Measurements from ENCODE around the gene PSMB2. TPM values are rescaled to one million over a fixed set of nuclear protein-coding genes. Genes with fewer than 3 reads are reported as not detected.

PSMB2 gene
- total and polyA plus RNA-seq, 7 experiments from 2014 or later = 20.4 to 93.5 (median 26.2) TPM

GRCh38 chr1:35557118-35557610 is 84.2 kb downstream of the PSMB2 start, which contains the start of gene KIAA0319L:
KIAA0319L (minus strand) TSS chr1:35557403; CDS start chr1:35554491, 2,912 bp downstream.
- peak in 2 of 9 donors; percentile 22 to 46 for DNase-seq
- peaks cover 16 to 19% of the 10 kb centered on the region in 2 donors for H3K4me1 ChIP-seq (ENCODE audit: control insufficient read depth in 2 of 2, insufficient read depth in 2 of 2, low read length in 2 of 2)

GRCh38 chr1:35556484-35557117 is 84.7 kb downstream of the PSMB2 start:
- Mint-ChIP-seq H3K27me3 (no peaks in the 10 kb centered on the region), H3K4me3 (peak overlapping the region; percentile 90 to 99 (median 96)), H3K9me3 (no peaks in the 10 kb centered on the region), H3K4me1 (peaks cover 39 to 73% (median 55%) of the 10 kb centered on the region in 7 donors), H3K27ac (peak overlapping the region; percentile 33 to 98 (median 90)), H3K36me3 (peaks cover 0 to 19% (median 13%) of the 10 kb centered on the region in 5 donors)
- no peaks in the 10 kb centered on the region for H3K27me3 ChIP-seq (ENCODE audit: control insufficient read depth in 2 of 2, insufficient read depth in 2 of 2, low read length in 2 of 2)
- ATAC-seq (no peak), DNase-seq (no peak)
- ChIA-PET CTCF (interaction anchor here (0.9 to 2.0 kb wide), 8 partner anchors 8 to 159 kb away, joined by 3 to 8 read pairs (median 5); no protein-coding TSS in a partner anchor), POLR2A (interaction anchor here (0.7 to 3.0 kb wide), 12 partner anchors 8 to 364 kb away, joined by 3 to 21 read pairs (median 4); partner anchors contain the start of genes CLSPN and SFPQ)
- H3K36me3 ChIP-seq (ENCODE audit: control insufficient read depth in 2 of 3, insufficient read depth in 3 of 3, low read length in 3 of 3) = peaks cover 0 to 23% (median 0%) of the 10 kb centered on the region in 3 experiments
- H3K4me3 ChIP-seq (ENCODE audit: low read length) = peak overlapping the region; percentile 87
- H3K9me3 ChIP-seq (ENCODE audit: control insufficient read depth in 2 of 3, low read length in 3 of 3) = no peaks in the 10 kb centered on the region
- H3K4me1 ChIP-seq (ENCODE audit: control insufficient read depth in 2 of 2, insufficient read depth in 2 of 2, low read length in 2 of 2) = peaks cover 16 to 19% of the 10 kb centered on the region in 2 donors
- intact Hi-C loops (cut with micrococcal nuclease) = loop anchor here (1.0 to 5.0 kb wide), 14 partner anchors 17 to 698 kb away; partner anchors contain the start of genes PSMB2 (in 2 of the 2), SFPQ (in 2 of the 2), ADPRS (in 1 of the 2) and AGO3 (in 1 of the 2)
- H3K27ac ChIP-seq (ENCODE audit: low read depth, low read length) = peak overlapping the region; percentile 77

More at GRCh38 chr1:35557118-35557610, 84.2 kb downstream of the PSMB2 start, which contains the start of gene KIAA0319L:
- Mint-ChIP-seq H3K9me3 (no peaks in the 10 kb centered on the region), H3K27ac (peak within 1 kb of the TSS; percentile 89 to 98 (median 93)), H3K36me3 (peaks cover 0 to 15% (median 8%) of the 10 kb centered on the region in 5 donors), H3K27me3 (no peaks in the 10 kb centered on the region), H3K4me3 (peak within 1 kb of the TSS; percentile 90 to 99 (median 96)), H3K4me1 (peaks cover 40 to 73% (median 53%) of the 10 kb centered on the region in 7 donors)
- Histone ChIP-seq H3K27me3 (ENCODE audit: control insufficient read depth in 2 of 2, insufficient read depth in 2 of 2, low read length in 2 of 2) (no peaks in the 10 kb centered on the region), H3K9me3 (ENCODE audit: control insufficient read depth in 2 of 3, low read length in 3 of 3) (no peaks in the 10 kb centered on the region), H3K4me3 (ENCODE audit: low read length) (peak within 1 kb of the TSS; percentile 87), H3K27ac (ENCODE audit: low read depth, low read length) (peak within 1 kb of the TSS; percentile 77), H3K36me3 (ENCODE audit: control insufficient read depth in 2 of 3, insufficient read depth in 3 of 3, low read length in 3 of 3) (peaks cover 0 to 19% (median 0%) of the 10 kb centered on the region in 3 experiments)
- peak; percentile 81 for ATAC-seq
- POLR2A ChIA-PET = interaction anchor here (0.6 to 3.0 kb wide), 16 partner anchors 8 to 364 kb away, joined by 3 to 21 read pairs (median 4); partner anchors contain the start of genes AGO1, CLSPN and SFPQ
- CTCF ChIA-PET = interaction anchor here (1.3 to 2.0 kb wide), 5 partner anchors 12 to 159 kb away, joined by 3 to 8 read pairs (median 5); no protein-coding TSS in a partner anchor
- intact Hi-C loops (cut with micrococcal nuclease) = loop anchor here (1.0 to 5.0 kb wide), 14 partner anchors 18 to 698 kb away; partner anchors contain the start of genes PSMB2 (in 2 of the 2), SFPQ (in 2 of the 2), ADPRS (in 1 of the 2) and AGO3 (in 1 of the 2)

GRCh38 chr1:35555601-35556477 is 85.5 kb downstream of the PSMB2 start:
- Histone ChIP-seq H3K36me3 (ENCODE audit: control insufficient read depth in 2 of 3, insufficient read depth in 3 of 3, low read length in 3 of 3) (peaks cover 0 to 29% (median 0%) of the 10 kb centered on the region in 3 experiments), H3K27ac (ENCODE audit: low read depth, low read length) (peak overlapping the region; percentile 77), H3K4me3 (ENCODE audit: low read length) (no peak overlapping the region), H3K27me3 (ENCODE audit: control insufficient read depth in 2 of 2, insufficient read depth in 2 of 2, low read length in 2 of 2) (no peaks in the 10 kb centered on the region), H3K4me1 (ENCODE audit: control insufficient read depth in 2 of 2, insufficient read depth in 2 of 2, low read length in 2 of 2) (peaks cover 16 to 19% of the 10 kb centered on the region in 2 donors), H3K9me3 (ENCODE audit: control insufficient read depth in 2 of 3, low read length in 3 of 3) (no peaks in the 10 kb centered on the region)
- intact Hi-C loops (cut with micrococcal nuclease) = loop anchor here (2.0 to 5.0 kb wide), 7 partner anchors 21 to 697 kb away; partner anchors contain the start of genes SFPQ (in 2 of the 2), ADPRS (in 1 of the 2), AGO3 (in 1 of the 2) and SMIM12 (in 1 of the 2)
- no peak for DNase-seq
- ATAC-seq = no peak
- ChIA-PET CTCF (interaction anchor here (0.9 to 2.0 kb wide), 8 partner anchors 9 to 160 kb away, joined by 3 to 8 read pairs (median 5); no protein-coding TSS in a partner anchor), POLR2A (interaction anchor here (0.7 to 3.0 kb wide), 6 partner anchors 9 to 104 kb away, joined by 4 to 21 read pairs (median 4); no protein-coding TSS in a partner anchor)
- Mint-ChIP-seq H3K27ac (peak overlapping the region; percentile 33 to 98 (median 90)), H3K4me3 (peak overlapping the region; percentile 90 to 99 (median 96)), H3K4me1 (peaks cover 35 to 67% (median 50%) of the 10 kb centered on the region in 7 donors), H3K27me3 (no peaks in the 10 kb centered on the region), H3K36me3 (peaks cover 0 to 18% (median 13%) of the 10 kb centered on the region in 5 donors), H3K9me3 (no peaks in the 10 kb centered on the region)

GRCh38 chr1:35555212-35555584 is 86.1 kb downstream of the PSMB2 start:
- intact Hi-C loops (cut with micrococcal nuclease) = loop anchor here in 1 of 2 donors (5.0 kb wide), 1 partner anchor 532 kb away; the partner anchor contains the start of gene ADPRS
- Histone ChIP-seq H3K27me3 (ENCODE audit: control insufficient read depth in 2 of 2, insufficient read depth in 2 of 2, low read length in 2 of 2) (no peaks in the 10 kb centered on the region), H3K36me3 (ENCODE audit: control insufficient read depth in 2 of 3, insufficient read depth in 3 of 3, low read length in 3 of 3) (peaks cover 0 to 29% (median 0%) of the 10 kb centered on the region in 3 experiments), H3K27ac (ENCODE audit: low read depth, low read length) (no peak overlapping the region), H3K9me3 (ENCODE audit: control insufficient read depth in 2 of 3, low read length in 3 of 3) (no peaks in the 10 kb centered on the region), H3K4me1 (ENCODE audit: control insufficient read depth in 2 of 2, insufficient read depth in 2 of 2, low read length in 2 of 2) (peaks cover 16 to 19% of the 10 kb centered on the region in 2 donors), H3K4me3 (ENCODE audit: low read length) (no peak overlapping the region)
- peak overlapping the region; percentile 9 to 99 (median 94) for H3K4me3 Mint-ChIP-seq
- peaks cover 35 to 67% (median 51%) of the 10 kb centered on the region in 7 donors for H3K4me1 Mint-ChIP-seq
- H3K27ac Mint-ChIP-seq = peak overlapping the region in 5 of 9 donors; percentile 44 to 90 (median 65)
- no peaks in the 10 kb centered on the region for H3K27me3 Mint-ChIP-seq
- CTCF ChIA-PET = interaction anchor here (1.5 kb wide), 1 partner anchor 10 kb away, joined by 6 read pairs; no protein-coding TSS in a partner anchor
- no peaks in the 10 kb centered on the region for H3K9me3 Mint-ChIP-seq
- H3K36me3 Mint-ChIP-seq = peaks cover 0 to 18% (median 13%) of the 10 kb centered on the region in 5 donors
- POLR2A ChIA-PET = interaction anchor here (2.9 to 3.0 kb wide), 2 partner anchors 13 to 104 kb away, joined by 19 to 21 read pairs; no protein-coding TSS in a partner anchor
- ATAC-seq (no peak), DNase-seq (no peak)

- Mint-ChIP-seq H3K4me3 (peak overlapping the region in 5 of 10 donors; percentile 90 to 99 (median 95)), H3K36me3 (peaks cover 0 to 19% (median 18%) of the 10 kb centered on the region in 5 donors)
Observed at GRCh38 chr1:35554266-35555211, 86.8 kb downstream of the PSMB2 start.

More at GRCh38 chr1:35554266-35555211, 86.8 kb downstream of the PSMB2 start:
- POLR2A ChIA-PET = no interaction called here
- Mint-ChIP-seq H3K27me3 (no peaks in the 10 kb centered on the region), H3K9me3 (no peaks in the 10 kb centered on the region), H3K4me1 (peaks cover 32 to 70% (median 54%) of the 10 kb centered on the region in 7 donors), H3K27ac (peak overlapping the region in 4 of 9 donors; percentile 5 to 62 (median 36))
- H3K36me3 ChIP-seq (ENCODE audit: control insufficient read depth in 2 of 3, insufficient read depth in 3 of 3, low read length in 3 of 3) = peaks cover 0 to 34% (median 0%) of the 10 kb centered on the region in 3 experiments
- intact Hi-C loops (cut with micrococcal nuclease) = loop anchor here in 1 of 2 donors (5.0 kb wide), 1 partner anchor 533 kb away; the partner anchor contains the start of gene ADPRS
- H3K27ac ChIP-seq (ENCODE audit: low read depth, low read length) = no peak overlapping the region
- CTCF ChIA-PET = no interaction called here
- H3K9me3 ChIP-seq (ENCODE audit: control insufficient read depth in 2 of 3, low read length in 3 of 3) = no peaks in the 10 kb centered on the region
- peaks cover 16 to 19% of the 10 kb centered on the region in 2 donors for H3K4me1 ChIP-seq (ENCODE audit: control insufficient read depth in 2 of 2, insufficient read depth in 2 of 2, low read length in 2 of 2)
- H3K27me3 ChIP-seq (ENCODE audit: control insufficient read depth in 2 of 2, insufficient read depth in 2 of 2, low read length in 2 of 2) = no peaks in the 10 kb centered on the region
- no peak for ATAC-seq
- no peak for DNase-seq
- no peak overlapping the region for H3K4me3 ChIP-seq (ENCODE audit: low read length)
